NT2/D1 (cell line): ENCODE results near the gene TAF1C.

Experiments
- SUZ12 ChIP-seq: IDR thresholded peaks from 2 replicates; pipeline ENCODE4 v1.6.1; 2011; ENCODE audit not compliant: insufficient read length, insufficient read depth; ENCODE audit errors: extremely low read depth
- YY1 ChIP-seq: IDR thresholded peaks from 2 replicates; pipeline ENCODE4 v1.6.1; 2011; ENCODE audit not compliant: insufficient read length, insufficient read depth

DNA sequence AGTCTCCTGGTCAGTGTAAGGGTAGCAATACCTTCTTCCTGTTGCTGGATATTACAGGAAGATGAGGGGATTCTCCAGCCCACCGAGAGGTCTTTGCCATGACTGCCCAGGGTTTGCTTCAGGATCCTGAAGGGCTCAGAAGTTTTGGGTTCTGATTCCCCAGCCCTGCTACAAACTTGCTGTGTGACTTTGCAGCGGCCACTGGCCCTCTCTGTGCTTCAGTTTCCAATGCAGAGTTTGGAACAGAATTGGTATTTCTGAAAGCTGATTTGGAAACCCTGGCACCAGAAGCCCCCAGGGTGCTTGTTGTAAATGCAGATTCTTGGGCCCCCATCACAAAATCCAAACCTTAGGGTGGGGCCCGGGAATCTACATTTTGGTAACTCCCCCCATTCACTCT lies 38.3 kb upstream of the TAF1C start:
- TF ChIP-seq YY1 (no peak), SUZ12 (no peak)
